Testis (tissue), 3 donors: ENCODE data around the gene LMO2. TPM values are rescaled to one million over a fixed set of nuclear protein-coding genes. Genes with fewer than 3 reads are reported as not detected.
A peak's percentile ranks its signal among the peaks of the same experiment; 100 is the strongest.
"Not testable (repeated sequence)": the region's sequence is repeated elsewhere in the genome, so short reads cannot be mapped to it uniquely, and the experiment has no call there.

ENCODE experiments used
- DNase-seq: peaks from one replicate; pipeline ENCODE4 v3.0.0-alpha.2; 2019
- H3K27ac ChIP-seq, 2 donors: fragments of 200-600 bp; sonication (generic); one replicate each; pipeline ENCODE4 v1.5.1; 2019
- H3K27me3 ChIP-seq: fragments of 200-600 bp; sonication (generic); one replicate; pipeline ENCODE4 v1.5.1; 2019
- H3K36me3 ChIP-seq: fragments of 200-600 bp; sonication (generic); one replicate; pipeline ENCODE4 v1.5.1; 2017; ENCODE audit warnings: low read depth; ENCODE audit errors: missing control alignments
- H3K4me1 ChIP-seq: fragments of 200-600 bp; sonication (generic); one replicate; pipeline ENCODE4 v1.5.1; 2019
- H3K4me3 ChIP-seq, 2 donors: fragments of 200-600 bp; sonication (generic); one replicate each; pipeline ENCODE4 v1.5.1; 2017 to 2019
- H3K9me3 ChIP-seq: fragments of 200-600 bp; sonication (generic); one replicate; pipeline ENCODE4 v1.5.1; 2017
- CTCF ChIP-seq, 3 experiments: fragments of 450-650 bp in 2 of 3; fragments of 200-600 bp in 1 of 3; sonication (generic) in 1 of 3; IDR thresholded peaks; one replicate each; pipeline ENCODE4 v1.5.1; 2016 to 2019; ENCODE audit warnings: antibody characterized with exemption in 3 of 3, mild to moderate bottlenecking in 2 of 3, moderate library complexity in 1 of 3
- POLR2A ChIP-seq: fragments of 450-650 bp; IDR thresholded peaks from one replicate; pipeline ENCODE4 v1.6.1; 2017; ENCODE audit warnings: antibody characterized with exemption, mild to moderate bottlenecking, moderate library complexity
- WGBS, 2 donors: methylation state at CpG; one replicate each; pipeline ENCODE4 v1.1.5; 2018; 5-methylcytosine and 5-hydroxymethylcytosine counted together
- intact Hi-C: fragments of 100-400 bp; cut with DNase I; formaldehyde crosslinking; loops from one replicate; pipeline ENCODE4 v1.15.1; 2023; ENCODE audit warnings: low total_unique reads
- polyA plus RNA-seq: library from polyadenylated mRNA; stranded (reverse); fragments of 350-450 nt; fragmentation: Illumina TruSeq; extraction: RNeasy Lipid Tissue Mini Kit (QIAGEN cat#74804); gene quantifications from one replicate; pipeline ENCODE4 v1.2.3, GENCODE V29; 2014; ENCODE audit warnings: low read depth, low replicate concordance; ENCODE audit not compliant: insufficient read depth
- total RNA-seq, 2 donors: library from RNA; depleted of rRNA; stranded (reverse); fragments of >200 nt; gene quantifications; one replicate each; pipeline ENCODE4 v1.2.3, GENCODE V29; 2016

LMO2 gene
- total and polyA plus RNA-seq, 3 donors from 2014 or later, result 6.5 to 18.3 (median 8.1) TPM

DNA sequence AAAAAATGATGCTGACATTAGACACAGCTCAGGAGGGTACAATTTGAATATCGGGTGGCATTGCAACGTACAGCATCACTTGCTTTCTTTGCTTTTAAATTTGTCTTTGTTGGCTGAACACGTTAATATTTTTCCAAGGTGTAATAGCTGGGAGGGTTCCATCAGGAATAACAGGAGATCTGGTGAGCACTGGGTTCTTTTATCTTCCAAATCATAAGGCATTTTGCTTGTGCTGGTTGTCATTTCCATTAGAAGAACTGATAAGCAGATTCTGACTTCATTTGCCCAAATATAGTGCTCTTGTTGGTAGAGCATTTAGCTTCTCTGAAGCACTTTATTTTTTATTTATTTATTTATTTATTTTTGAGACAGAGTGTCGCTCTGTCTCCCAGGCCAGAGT is 48.9 kb downstream of the LMO2 start:
- TF ChIP-seq CTCF (IDR thresholded peaks at IDR 0.05) (no peak), POLR2A (no peak)
- H3K9me3 ChIP-seq, result no peaks in the 10 kb centered on the region
- no peaks in the 10 kb centered on the region for H3K27me3 ChIP-seq
- no peak overlapping the region for H3K4me3 ChIP-seq
- no peak overlapping the region for H3K27ac ChIP-seq
- no peaks in the 10 kb centered on the region for H3K4me1 ChIP-seq
- intact Hi-C loops, result no loop called here
- no peak for DNase-seq
- H3K36me3 ChIP-seq, result no peaks in the 10 kb centered on the region
- 81 to 90% methylated on average over 4 of the region's 4 CpGs for WGBS, 2 donors

GRCh38 chr11:33842236-33842915 is 49.5 kb downstream of the LMO2 start:
- 80 to 85% methylated on average over 13 of the region's 13 CpGs for WGBS, 2 donors
- Histone ChIP-seq H3K27ac (no peak overlapping the region), H3K4me1 (no peaks in the 10 kb centered on the region), H3K4me3 (no peak overlapping the region), H3K9me3 (no peaks in the 10 kb centered on the region), H3K36me3 (no peaks in the 10 kb centered on the region), H3K27me3 (no peaks in the 10 kb centered on the region)
- no peak for DNase-seq
- intact Hi-C loops, result no loop called here
- TF ChIP-seq CTCF (IDR thresholded peaks at IDR 0.05) (no peak), POLR2A (no peak)

- H3K4me3 ChIP-seq, H3K9me3 ChIP-seq, DNase-seq, H3K27ac ChIP-seq, intact Hi-C loops, H3K4me1 ChIP-seq, H3K36me3 ChIP-seq, H3K27me3 ChIP-seq: not testable (repeated sequence)
- 86 to 90% methylated on average over 3 of the region's 3 CpGs for WGBS, 2 donors
Observed at GRCh38 chr11:33838234-33838633, 53.6 kb downstream of the LMO2 start.

GRCh38 chr11:33837334-33837733 is 54.5 kb downstream of the LMO2 start:
- H3K9me3 ChIP-seq, H3K36me3 ChIP-seq, intact Hi-C loops, H3K4me1 ChIP-seq, H3K4me3 ChIP-seq, H3K27me3 ChIP-seq, DNase-seq, H3K27ac ChIP-seq: not testable (repeated sequence)
- 83 to 88% methylated on average over 5 of the region's 5 CpGs for WGBS, 2 donors

- H3K4me3 ChIP-seq, result no peak overlapping the region
- no peaks in the 10 kb centered on the region for H3K27me3 ChIP-seq
- no peaks in the 10 kb centered on the region for H3K36me3 ChIP-seq
- H3K4me1 ChIP-seq, result no peaks in the 10 kb centered on the region
- intact Hi-C loops, result no loop called here
- TF ChIP-seq POLR2A (no peak), CTCF (IDR thresholded peaks at IDR 0.05) (peak in 2 of 3 experiments; percentile 15 to 19)
- H3K27ac ChIP-seq, result no peak overlapping the region
- WGBS, 2 donors, result 28 to 33% methylated on average over 5 of the region's 5 CpGs
- no peaks in the 10 kb centered on the region for H3K9me3 ChIP-seq
- DNase-seq, result no peak
Observed at GRCh38 chr11:33835143-33835878, 56.6 kb downstream of the LMO2 start.
